ENCODE results near the gene GNAS.
"Not testable (repeated sequence)": the region's sequence is repeated elsewhere in the genome, so short reads cannot be mapped to it uniquely, and the experiment has no call there.

The GNAS gene

GRCh38 chr20:58944610-58945009 is 92.1 kb downstream of the GNAS start:
- no peak for TF ChIP-seq CTCF (conservative IDR thresholded peaks at IDR 0.05; ENCODE audit: low read depth, low read length)
- H3K4me3 ChIP-seq (ENCODE audit: low read depth, low read length): no peak overlapping the region
- DNase-seq (ENCODE audit: low read depth): no peak

- DNase-seq (ENCODE audit: low read depth): no peak
- TF ChIP-seq CTCF (conservative IDR thresholded peaks at IDR 0.05; ENCODE audit: low read depth, low read length): no peak
These were observed 93.6 kb downstream of the GNAS start for GRCh38 chr20:58945965-58946631.

DNA sequence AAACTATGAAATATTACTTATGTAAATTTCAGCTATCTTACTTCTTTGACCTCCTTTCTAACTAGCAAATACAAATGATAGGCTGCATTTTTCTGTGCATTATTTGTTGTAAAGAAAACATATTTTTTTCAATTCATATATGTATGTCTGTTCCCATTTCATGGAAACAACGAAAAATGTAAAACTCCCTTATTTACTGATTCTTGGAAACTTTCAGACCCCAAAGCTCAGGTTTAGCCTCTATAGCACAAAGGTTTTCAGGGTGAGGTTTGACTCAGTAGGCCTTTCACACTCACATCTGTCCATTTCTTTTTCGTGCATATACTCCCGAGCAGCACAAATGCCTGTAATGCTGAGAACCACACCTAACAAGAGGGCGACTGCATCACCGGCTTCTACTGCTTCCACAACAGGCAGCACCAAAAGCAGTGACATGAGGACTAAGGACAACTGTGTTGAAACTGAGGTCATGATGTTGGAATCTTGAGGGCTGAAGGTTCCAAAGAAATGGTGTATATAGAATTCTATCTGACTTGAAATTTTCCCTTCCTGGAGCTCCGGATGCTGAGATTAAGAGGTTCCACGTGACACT is 95.4 kb downstream of the GNAS start:
- H3K4me3 ChIP-seq (ENCODE audit: low read depth, low read length); DNase-seq (ENCODE audit: low read depth): not testable (repeated sequence)

More at GRCh38 chr20:58945965-58946631, 93.6 kb downstream of the GNAS start:
- H3K4me3 ChIP-seq (ENCODE audit: low read depth, low read length): no peak overlapping the region

GRCh38 chr20:58950603-58951002 is 98.1 kb downstream of the GNAS start:
- TF ChIP-seq CTCF (conservative IDR thresholded peaks at IDR 0.05; ENCODE audit: low read depth, low read length): peak; percentile 7
- no peak overlapping the region for H3K4me3 ChIP-seq (ENCODE audit: low read depth, low read length)
- DNase-seq (ENCODE audit: low read depth): no peak

GRCh38 chr20:58953050-58953449 is 100.5 kb downstream of the GNAS start:
- H3K4me3 ChIP-seq (ENCODE audit: low read depth, low read length): no peak overlapping the region
- DNase-seq (ENCODE audit: low read depth): no peak
- no peak for TF ChIP-seq CTCF (conservative IDR thresholded peaks at IDR 0.05; ENCODE audit: low read depth, low read length)

DNA sequence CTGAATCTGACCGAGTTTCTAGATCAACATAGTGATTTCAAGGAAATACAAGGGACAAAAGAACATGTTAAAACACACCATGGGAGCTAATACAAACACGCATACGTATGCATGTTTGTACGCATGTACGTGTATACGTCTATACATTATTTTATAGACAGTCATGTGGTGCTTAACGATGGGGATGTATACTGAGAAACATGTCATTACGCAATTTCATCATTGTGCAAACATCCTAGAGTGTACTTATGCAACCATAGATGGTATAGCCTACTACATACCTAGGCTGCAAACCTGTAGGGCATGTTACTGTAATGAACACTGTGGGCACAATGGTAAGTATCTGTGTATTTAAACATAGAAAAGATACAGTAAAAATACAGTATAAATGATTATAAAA is 103.6 kb downstream of the GNAS start:
- no peak for DNase-seq (ENCODE audit: low read depth)
- H3K4me3 ChIP-seq (ENCODE audit: low read depth, low read length): no peak overlapping the region
- no peak for TF ChIP-seq CTCF (conservative IDR thresholded peaks at IDR 0.05; ENCODE audit: low read depth, low read length)

DNA sequence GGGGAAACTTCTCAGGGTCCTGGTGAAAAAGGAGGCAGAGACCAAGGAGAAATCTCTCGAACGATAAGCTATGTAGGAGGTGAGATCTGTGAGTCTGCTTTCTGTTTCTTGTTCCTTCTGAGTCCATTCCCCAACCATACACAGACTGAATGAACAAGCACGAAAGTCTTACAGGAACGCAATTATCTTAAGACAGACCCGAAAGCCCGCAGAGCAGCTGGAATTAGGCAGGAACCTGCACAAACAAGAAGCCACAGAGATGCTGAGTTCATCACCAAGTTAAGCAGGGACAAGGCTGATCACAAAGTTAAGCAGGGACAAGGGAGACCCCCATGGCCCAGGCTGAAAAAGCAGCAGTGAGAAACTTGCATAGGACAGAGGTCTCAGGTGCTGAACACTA is 107.1 kb downstream of the GNAS start:
- TF ChIP-seq CTCF (conservative IDR thresholded peaks at IDR 0.05; ENCODE audit: low read depth, low read length): no peak
- DNase-seq (ENCODE audit: low read depth): no peak
- no peak overlapping the region for H3K4me3 ChIP-seq (ENCODE audit: low read depth, low read length)

Measured in choroid plexus epithelial cell (primary cell).